Measurements from ENCODE around the gene CXCR4. TPM values are rescaled to one million over a fixed set of nuclear protein-coding genes. Genes with fewer than 3 reads are reported as not detected.
A peak's percentile ranks its signal among the peaks of the same experiment; 100 is the strongest.

Gene CXCR4
- total and polyA plus RNA-seq, 10 of the 15 experiments (the other 5 are each of a cell fraction or from before 2014, with no cell fraction given) = 31.1 to 749 (median 52.7) TPM

GRCh38 chr2:136131961-136132824, 14.2 kb upstream of the CXCR4 start (continued):
- TF ChIP-seq ZBTB11 (CRISPR knock-in tag; IDR thresholded peaks at IDR 0.05) = no peak
- peak; percentile 76 for TF ChIP-seq TCF7 (IDR thresholded peaks at IDR 0.05; ENCODE audit: borderline replicate concordance)
- TF ChIP-seq, protein P1, sequence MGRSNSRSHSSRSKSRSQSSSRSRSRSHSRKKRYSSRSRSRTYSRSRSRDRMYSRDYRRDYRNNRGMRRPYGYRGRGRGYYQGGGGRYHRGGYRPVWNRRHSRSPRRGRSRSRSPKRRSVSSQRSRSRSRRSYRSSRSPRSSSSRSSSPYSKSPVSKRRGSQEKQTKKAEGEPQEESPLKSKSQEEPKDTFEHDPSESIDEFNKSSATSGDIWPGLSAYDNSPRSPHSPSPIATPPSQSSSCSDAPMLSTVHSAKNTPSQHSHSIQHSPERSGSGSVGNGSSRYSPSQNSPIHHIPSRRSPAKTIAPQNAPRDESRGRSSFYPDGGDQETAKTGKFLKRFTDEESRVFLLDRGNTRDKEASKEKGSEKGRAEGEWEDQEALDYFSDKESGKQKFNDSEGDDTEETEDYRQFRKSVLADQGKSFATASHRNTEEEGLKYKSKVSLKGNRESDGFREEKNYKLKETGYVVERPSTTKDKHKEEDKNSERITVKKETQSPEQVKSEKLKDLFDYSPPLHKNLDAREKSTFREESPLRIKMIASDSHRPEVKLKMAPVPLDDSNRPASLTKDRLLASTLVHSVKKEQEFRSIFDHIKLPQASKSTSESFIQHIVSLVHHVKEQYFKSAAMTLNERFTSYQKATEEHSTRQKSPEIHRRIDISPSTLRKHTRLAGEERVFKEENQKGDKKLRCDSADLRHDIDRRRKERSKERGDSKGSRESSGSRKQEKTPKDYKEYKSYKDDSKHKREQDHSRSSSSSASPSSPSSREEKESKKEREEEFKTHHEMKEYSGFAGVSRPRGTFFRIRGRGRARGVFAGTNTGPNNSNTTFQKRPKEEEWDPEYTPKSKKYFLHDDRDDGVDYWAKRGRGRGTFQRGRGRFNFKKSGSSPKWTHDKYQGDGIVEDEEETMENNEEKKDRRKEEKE (IDR thresholded peaks at IDR 0.05) = no peak
- no peak for TF ChIP-seq POLR2AphosphoS2 (IDR thresholded peaks at IDR 0.05; ENCODE audit: low read depth, low read length)
- TF ChIP-seq ZBTB4 (CRISPR knock-in tag; IDR thresholded peaks at IDR 0.05) = no peak
- TF ChIP-seq, protein P2, sequence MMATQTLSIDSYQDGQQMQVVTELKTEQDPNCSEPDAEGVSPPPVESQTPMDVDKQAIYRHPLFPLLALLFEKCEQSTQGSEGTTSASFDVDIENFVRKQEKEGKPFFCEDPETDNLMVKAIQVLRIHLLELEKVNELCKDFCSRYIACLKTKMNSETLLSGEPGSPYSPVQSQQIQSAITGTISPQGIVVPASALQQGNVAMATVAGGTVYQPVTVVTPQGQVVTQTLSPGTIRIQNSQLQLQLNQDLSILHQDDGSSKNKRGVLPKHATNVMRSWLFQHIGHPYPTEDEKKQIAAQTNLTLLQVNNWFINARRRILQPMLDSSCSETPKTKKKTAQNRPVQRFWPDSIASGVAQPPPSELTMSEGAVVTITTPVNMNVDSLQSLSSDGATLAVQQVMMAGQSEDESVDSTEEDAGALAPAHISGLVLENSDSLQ (IDR thresholded peaks at IDR 0.05) = peak; percentile 97
- no peak for TF ChIP-seq NFYA (IDR thresholded peaks at IDR 0.05; ENCODE audit: borderline replicate concordance, low read depth, low read length)
- TF ChIP-seq SMAD1 (IDR thresholded peaks at IDR 0.05; ENCODE audit: low read depth, partially characterized antibody) = peak; percentile 93
- no peak for TF ChIP-seq NRF1 (conservative IDR thresholded peaks at IDR 0.05; ENCODE audit: low read depth, low read length)
- TF ChIP-seq PBX3 (IDR thresholded peaks at IDR 0.05; ENCODE audit: insufficient replicate concordance, low read depth, low read length) = peak; percentile 93
- no peak for TF ChIP-seq SMAD5 (IDR thresholded peaks at IDR 0.05; ENCODE audit: low read depth)
- TF ChIP-seq, protein P3, sequence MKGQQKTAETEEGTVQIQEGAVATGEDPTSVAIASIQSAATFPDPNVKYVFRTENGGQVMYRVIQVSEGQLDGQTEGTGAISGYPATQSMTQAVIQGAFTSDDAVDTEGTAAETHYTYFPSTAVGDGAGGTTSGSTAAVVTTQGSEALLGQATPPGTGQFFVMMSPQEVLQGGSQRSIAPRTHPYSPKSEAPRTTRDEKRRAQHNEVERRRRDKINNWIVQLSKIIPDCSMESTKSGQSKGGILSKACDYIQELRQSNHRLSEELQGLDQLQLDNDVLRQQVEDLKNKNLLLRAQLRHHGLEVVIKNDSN (IDR thresholded peaks at IDR 0.05; ENCODE audit: borderline replicate concordance, extremely low read length, insufficient read depth, low read depth, low read length) = no peak
- peak; percentile 98 for TF ChIP-seq TCF3 (IDR thresholded peaks at IDR 0.05; ENCODE audit: borderline replicate concordance, insufficient read depth, low read depth, low read length)
- peak; percentile 98 for TF ChIP-seq MEF2A (IDR thresholded peaks at IDR 0.05; ENCODE audit: insufficient read depth, low read depth, low read length)

All from GM12878 (cell line).